Activated T-helper 17 cell treated with anti-CD3 and anti-CD28 coated beads, Interleukin-2, amount 50 U/mL, for 72 hours (primary cell): ENCODE measurements around the gene USP5. TPM values are rescaled to one million over a fixed set of nuclear protein-coding genes. Genes with fewer than 3 reads are reported as not detected.

ENCODE experiments used
- ATAC-seq: fragments of 150-1000 bp; cut with Tn5 transposase; replicated peaks from 2 replicates; pipeline ENCODE4 v1.10.0; 2021; ENCODE audit warnings: mild to moderate bottlenecking, moderate library complexity
- H3K27ac Mint-ChIP-seq: one replicate; pipeline ENCODE4 v1.8.0; 2022; ENCODE audit warnings: mixed read lengths
- H3K27me3 Mint-ChIP-seq: one replicate; pipeline ENCODE4 v1.8.0; 2022; ENCODE audit warnings: mixed read lengths
- H3K36me3 Mint-ChIP-seq: one replicate; pipeline ENCODE4 v1.8.0; 2022; ENCODE audit warnings: low read depth, mild to moderate bottlenecking, mixed read lengths
- H3K4me1 Mint-ChIP-seq: one replicate; pipeline ENCODE4 v1.8.0; 2022; ENCODE audit warnings: mixed read lengths
- H3K4me3 Mint-ChIP-seq: one replicate; pipeline ENCODE4 v1.8.0; 2022; ENCODE audit warnings: mild to moderate bottlenecking, mixed read lengths
- H3K9me3 Mint-ChIP-seq: one replicate; pipeline ENCODE4 v1.8.0; 2022; ENCODE audit warnings: mixed read lengths
- total RNA-seq, 2 donors: library from RNA; stranded (reverse); gene quantifications; one replicate each; pipeline ENCODE4 v1.2.3, GENCODE V29; 2022

USP5 gene, protein sequence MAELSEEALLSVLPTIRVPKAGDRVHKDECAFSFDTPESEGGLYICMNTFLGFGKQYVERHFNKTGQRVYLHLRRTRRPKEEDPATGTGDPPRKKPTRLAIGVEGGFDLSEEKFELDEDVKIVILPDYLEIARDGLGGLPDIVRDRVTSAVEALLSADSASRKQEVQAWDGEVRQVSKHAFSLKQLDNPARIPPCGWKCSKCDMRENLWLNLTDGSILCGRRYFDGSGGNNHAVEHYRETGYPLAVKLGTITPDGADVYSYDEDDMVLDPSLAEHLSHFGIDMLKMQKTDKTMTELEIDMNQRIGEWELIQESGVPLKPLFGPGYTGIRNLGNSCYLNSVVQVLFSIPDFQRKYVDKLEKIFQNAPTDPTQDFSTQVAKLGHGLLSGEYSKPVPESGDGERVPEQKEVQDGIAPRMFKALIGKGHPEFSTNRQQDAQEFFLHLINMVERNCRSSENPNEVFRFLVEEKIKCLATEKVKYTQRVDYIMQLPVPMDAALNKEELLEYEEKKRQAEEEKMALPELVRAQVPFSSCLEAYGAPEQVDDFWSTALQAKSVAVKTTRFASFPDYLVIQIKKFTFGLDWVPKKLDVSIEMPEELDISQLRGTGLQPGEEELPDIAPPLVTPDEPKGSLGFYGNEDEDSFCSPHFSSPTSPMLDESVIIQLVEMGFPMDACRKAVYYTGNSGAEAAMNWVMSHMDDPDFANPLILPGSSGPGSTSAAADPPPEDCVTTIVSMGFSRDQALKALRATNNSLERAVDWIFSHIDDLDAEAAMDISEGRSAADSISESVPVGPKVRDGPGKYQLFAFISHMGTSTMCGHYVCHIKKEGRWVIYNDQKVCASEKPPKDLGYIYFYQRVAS
- 100 to 1,000 TPM in 1 of 2 donors, 10 to 100 TPM in 1; 83.4 to 149 TPM for total RNA-seq

GRCh38 chr12:6851921-6852650 is at the start of gene USP5:
Gene USP5, plus strand, starts transcription at chr12:6852150. Its CDS starts 30 bp downstream, at chr12:6852180.
- peak; percentile 80 for ATAC-seq
- Mint-ChIP-seq H3K36me3 (peaks cover 59% of the 10 kb centered on the region), H3K9me3 (no peaks in the 10 kb centered on the region), H3K4me3 (peak within 1 kb of the TSS; percentile 86), H3K27ac (peak within 1 kb of the TSS; percentile 91), H3K4me1 (peaks cover 20% of the 10 kb centered on the region), H3K27me3 (no peaks in the 10 kb centered on the region)

DNA sequence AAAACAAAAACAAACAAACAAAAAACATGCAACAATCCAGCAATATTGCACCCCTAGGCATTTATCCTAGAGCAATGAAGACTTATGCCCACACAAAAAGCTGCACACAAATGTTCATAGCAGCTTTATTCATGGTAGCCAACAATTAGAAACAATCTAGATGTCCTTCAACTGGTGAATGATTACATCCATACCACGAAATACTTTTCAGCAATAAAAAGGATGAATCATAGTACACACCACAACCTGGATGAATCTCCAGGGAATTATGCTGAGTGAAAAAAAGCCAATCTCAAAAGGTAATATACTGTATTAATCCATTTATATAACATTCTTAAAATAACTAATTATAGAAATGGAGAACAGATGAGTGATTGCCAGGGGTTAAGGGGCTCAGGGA is 44.8 kb upstream of the USP5 start:
- no peak overlapping the region for H3K27ac Mint-ChIP-seq
- peaks cover 92% of the 10 kb centered on the region for H3K36me3 Mint-ChIP-seq
- peaks cover 11% of the 10 kb centered on the region for H3K4me1 Mint-ChIP-seq
- no peak overlapping the region for H3K4me3 Mint-ChIP-seq
- no peaks in the 10 kb centered on the region for H3K27me3 Mint-ChIP-seq
- no peak for ATAC-seq
- H3K9me3 Mint-ChIP-seq: no peaks in the 10 kb centered on the region

- Mint-ChIP-seq H3K9me3 (no peaks in the 10 kb centered on the region), H3K27ac (no peak overlapping the region), H3K27me3 (no peaks in the 10 kb centered on the region), H3K4me1 (peaks cover 11% of the 10 kb centered on the region), H3K36me3 (peaks cover 94% of the 10 kb centered on the region), H3K4me3 (no peak overlapping the region)
- ATAC-seq: no peak
Observed at GRCh38 chr12:6809056-6809455, 42.9 kb upstream of the USP5 start.

- Mint-ChIP-seq H3K4me1 (peaks cover 11% of the 10 kb centered on the region), H3K27ac (peak overlapping the region; percentile 56), H3K4me3 (peak overlapping the region; percentile 10), H3K36me3 (peaks cover 94% of the 10 kb centered on the region), H3K27me3 (no peaks in the 10 kb centered on the region), H3K9me3 (no peaks in the 10 kb centered on the region)
- no peak for ATAC-seq
Observed at GRCh38 chr12:6810758-6811157, 41.2 kb upstream of the USP5 start.

DNA sequence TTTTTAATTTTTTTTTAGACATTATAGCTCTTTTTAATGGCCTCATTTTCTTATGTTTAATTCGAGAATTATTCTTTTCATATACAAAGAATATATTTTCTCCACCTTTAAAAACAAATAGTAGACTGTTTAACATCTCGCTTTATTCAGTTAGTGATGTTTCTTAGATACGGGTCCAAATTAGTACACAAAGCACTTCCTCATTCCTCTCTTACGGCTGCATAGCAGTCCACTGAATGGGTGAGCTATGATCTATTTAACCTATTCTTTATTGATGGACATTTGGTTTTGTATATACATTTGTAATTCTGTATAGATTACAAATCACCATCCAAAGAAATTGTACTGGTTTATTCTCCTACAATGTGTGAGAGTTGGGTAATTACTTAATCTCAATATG is 38.6 kb upstream of the USP5 start:
- Mint-ChIP-seq H3K4me3 (no peak overlapping the region), H3K36me3 (peaks cover 94% of the 10 kb centered on the region), H3K27ac (no peak overlapping the region), H3K27me3 (no peaks in the 10 kb centered on the region), H3K9me3 (no peaks in the 10 kb centered on the region), H3K4me1 (peaks cover 17% of the 10 kb centered on the region)
- ATAC-seq: no peak

DNA sequence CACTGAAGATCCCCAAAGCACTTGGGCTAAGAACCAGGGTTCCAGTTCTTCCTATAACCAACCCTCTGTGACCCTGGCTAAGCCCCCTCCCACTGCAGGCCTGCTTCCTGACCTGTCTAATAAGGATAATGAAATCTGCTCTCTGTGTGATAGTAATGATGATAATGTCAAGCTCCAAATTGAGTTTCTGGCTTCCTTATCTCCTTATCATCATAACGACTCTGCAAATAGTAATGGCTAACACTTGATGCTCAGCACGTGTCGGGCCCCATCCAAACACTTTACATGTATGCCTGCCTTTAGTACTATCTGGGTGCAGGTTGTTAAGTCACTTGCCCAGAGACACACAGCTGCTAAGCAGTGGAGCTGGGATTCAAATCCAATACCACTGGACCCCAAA is 35.4 kb upstream of the USP5 start:
- ATAC-seq: no peak
- H3K36me3 Mint-ChIP-seq: peaks cover 77% of the 10 kb centered on the region
- H3K4me1 Mint-ChIP-seq: peaks cover 13% of the 10 kb centered on the region
- no peaks in the 10 kb centered on the region for H3K9me3 Mint-ChIP-seq
- H3K27me3 Mint-ChIP-seq: no peaks in the 10 kb centered on the region
- peak overlapping the region; percentile 37 for H3K27ac Mint-ChIP-seq
- H3K4me3 Mint-ChIP-seq: no peak overlapping the region

- peak overlapping the region; percentile 37 for H3K27ac Mint-ChIP-seq
- no peaks in the 10 kb centered on the region for H3K27me3 Mint-ChIP-seq
- no peaks in the 10 kb centered on the region for H3K9me3 Mint-ChIP-seq
- peaks cover 74% of the 10 kb centered on the region for H3K36me3 Mint-ChIP-seq
- H3K4me3 Mint-ChIP-seq: no peak overlapping the region
- H3K4me1 Mint-ChIP-seq: peaks cover 13% of the 10 kb centered on the region
- no peak for ATAC-seq
Observed at GRCh38 chr12:6817098-6817497, 34.9 kb upstream of the USP5 start.

- Mint-ChIP-seq H3K36me3 (peaks cover 68% of the 10 kb centered on the region), H3K27me3 (peaks cover 1% of the 10 kb centered on the region), H3K9me3 (no peaks in the 10 kb centered on the region), H3K4me3 (no peak overlapping the region), H3K4me1 (peaks cover 13% of the 10 kb centered on the region), H3K27ac (no peak overlapping the region)
- ATAC-seq: no peak
Observed at GRCh38 chr12:6817662-6818157, 34.2 kb upstream of the USP5 start.

DNA sequence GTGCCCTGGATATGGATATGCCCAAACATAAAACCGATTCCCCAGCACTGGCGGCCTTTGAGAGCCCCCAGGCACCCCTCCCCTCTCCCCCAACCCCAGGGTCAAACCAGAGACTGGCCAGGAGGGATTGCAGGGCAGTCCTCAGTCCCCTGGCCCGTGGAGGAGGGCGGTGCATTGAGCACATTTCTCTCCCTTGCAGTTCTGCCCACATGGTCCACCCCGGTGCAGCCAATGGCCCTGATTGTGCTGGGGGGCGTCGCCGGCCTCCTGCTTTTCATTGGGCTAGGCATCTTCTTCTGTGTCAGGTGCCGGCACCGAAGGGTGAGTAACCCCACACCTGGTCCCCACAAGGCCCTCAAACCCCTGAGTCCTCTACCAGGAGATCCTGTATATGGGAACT is 33.7 kb upstream of the USP5 start:
- peaks cover 64% of the 10 kb centered on the region for H3K36me3 Mint-ChIP-seq
- H3K27me3 Mint-ChIP-seq: peaks cover 3% of the 10 kb centered on the region
- peaks cover 13% of the 10 kb centered on the region for H3K4me1 Mint-ChIP-seq
- H3K4me3 Mint-ChIP-seq: no peak overlapping the region
- no peak overlapping the region for H3K27ac Mint-ChIP-seq
- H3K9me3 Mint-ChIP-seq: no peaks in the 10 kb centered on the region
- ATAC-seq: no peak

DNA sequence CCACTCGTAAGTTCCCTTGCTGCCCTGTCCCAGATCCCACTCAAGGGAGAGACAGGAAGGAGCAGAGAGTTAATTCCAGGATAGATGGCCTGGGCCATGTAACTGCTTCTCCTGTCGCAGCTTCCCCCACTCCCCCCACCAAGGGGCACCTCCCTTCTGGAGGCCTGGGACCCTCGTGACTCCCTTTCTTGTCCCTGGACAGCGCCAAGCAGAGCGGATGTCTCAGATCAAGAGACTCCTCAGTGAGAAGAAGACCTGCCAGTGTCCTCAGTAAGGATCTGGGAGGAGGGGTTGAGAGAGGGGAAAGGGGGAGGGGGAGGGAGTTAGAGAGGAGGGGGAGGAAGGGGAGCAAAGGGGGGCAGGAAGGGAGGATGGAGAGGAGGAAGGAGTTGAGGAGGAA is 33.3 kb upstream of the USP5 start:
- Mint-ChIP-seq H3K27ac (no peak overlapping the region), H3K4me1 (peaks cover 13% of the 10 kb centered on the region), H3K27me3 (peaks cover 3% of the 10 kb centered on the region), H3K4me3 (no peak overlapping the region), H3K9me3 (no peaks in the 10 kb centered on the region), H3K36me3 (peaks cover 60% of the 10 kb centered on the region)
- ATAC-seq: no peak

DNA sequence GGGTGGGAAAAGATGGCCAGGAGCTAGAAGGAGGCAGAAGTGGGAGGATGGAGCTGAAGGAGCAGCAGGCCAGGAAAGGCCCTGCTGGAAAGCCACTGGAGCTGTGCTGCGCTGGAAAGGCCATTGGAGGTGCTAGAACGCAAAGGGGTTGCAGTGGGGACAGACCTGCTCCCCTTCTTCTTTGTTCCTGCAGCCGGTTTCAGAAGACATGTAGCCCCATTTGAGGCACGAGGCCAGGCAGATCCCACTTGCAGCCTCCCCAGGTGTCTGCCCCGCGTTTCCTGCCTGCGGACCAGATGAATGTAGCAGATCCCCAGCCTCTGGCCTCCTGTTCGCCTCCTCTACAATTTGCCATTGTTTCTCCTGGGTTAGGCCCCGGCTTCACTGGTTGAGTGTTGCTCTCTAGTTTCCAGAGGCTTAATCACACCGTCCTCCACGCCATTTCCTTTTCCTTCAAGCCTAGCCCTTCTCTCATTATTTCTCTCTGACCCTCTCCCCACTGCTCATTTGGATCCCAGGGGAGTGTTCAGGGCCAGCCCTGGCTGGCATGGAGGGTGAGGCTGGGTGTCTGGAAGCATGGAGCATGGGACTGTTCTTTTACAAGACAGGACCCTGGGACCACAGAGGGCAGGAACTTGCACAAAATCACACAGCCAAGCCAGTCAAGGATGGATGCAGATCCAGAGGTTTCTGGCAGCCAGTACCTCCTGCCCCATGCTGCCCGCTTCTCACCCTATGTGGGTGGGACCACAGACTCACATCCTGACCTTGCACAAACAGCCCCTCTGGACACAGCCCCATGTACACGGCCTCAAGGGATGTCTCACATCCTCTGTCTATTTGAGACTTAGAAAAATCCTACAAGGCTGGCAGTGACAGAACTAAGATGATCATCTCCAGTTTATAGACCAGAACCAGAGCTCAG is 32.6 kb upstream of the USP5 start:
- Mint-ChIP-seq H3K4me1 (peaks cover 13% of the 10 kb centered on the region), H3K36me3 (peaks cover 53% of the 10 kb centered on the region), H3K27me3 (peaks cover 3% of the 10 kb centered on the region), H3K27ac (no peak overlapping the region), H3K9me3 (no peaks in the 10 kb centered on the region), H3K4me3 (no peak overlapping the region)
- ATAC-seq: no peak

- no peaks in the 10 kb centered on the region for H3K9me3 Mint-ChIP-seq
- no peak overlapping the region for H3K4me3 Mint-ChIP-seq
- peaks cover 13% of the 10 kb centered on the region for H3K4me1 Mint-ChIP-seq
- H3K27ac Mint-ChIP-seq: no peak overlapping the region
- H3K36me3 Mint-ChIP-seq: peaks cover 45% of the 10 kb centered on the region
- ATAC-seq: no peak
- peaks cover 9% of the 10 kb centered on the region for H3K27me3 Mint-ChIP-seq
Observed at GRCh38 chr12:6820166-6820565, 31.8 kb upstream of the USP5 start.

GRCh38 chr12:6821591-6822425 is 30.1 kb upstream of the USP5 start, which contains the start of gene GPR162:
Gene GPR162, plus strand, starts transcription at chr12:6821821. Its CDS starts 2,078 bp downstream, at chr12:6823899.
- no peaks in the 10 kb centered on the region for H3K9me3 Mint-ChIP-seq
- H3K27ac Mint-ChIP-seq: no peak within 1 kb of the TSS
- peaks cover 13% of the 10 kb centered on the region for H3K27me3 Mint-ChIP-seq
- ATAC-seq: peak; percentile 5
- H3K36me3 Mint-ChIP-seq: peaks cover 30% of the 10 kb centered on the region
- H3K4me1 Mint-ChIP-seq: peaks cover 17% of the 10 kb centered on the region
- peak within 1 kb of the TSS; percentile 37 for H3K4me3 Mint-ChIP-seq
